Hematopoietic multipotent progenitor cell treated with erythropoietin and hydrocortisone succinate and interleukin-3 and kit ligand, for 8 days (in vitro differentiated cells): ENCODE results near the gene CTNNAL1.
"Not testable (repeated sequence)": the region's sequence is repeated elsewhere in the genome, so short reads cannot be mapped to it uniquely, and the experiment has no call there.

Experiments used
- DNase-seq: peaks from one replicate; pipeline ENCODE4 v3.0.0-alpha.2; 2015

CTNNAL1 gene

GRCh38 chr9:108924466-108924865, 88.8 kb downstream of the CTNNAL1 start:
- DNase-seq = no peak

- DNase-seq = no peak
Observed at GRCh38 chr9:108921200-108921599, 92.1 kb downstream of the CTNNAL1 start.

- DNase-seq = not testable (repeated sequence)
Observed at GRCh38 chr9:108920401-108920800, 92.9 kb downstream of the CTNNAL1 start.

GRCh38 chr9:108919517-108919916, 93.8 kb downstream of the CTNNAL1 start:
- DNase-seq = no peak

GRCh38 chr9:108913391-108913790, 99.9 kb downstream of the CTNNAL1 start:
- DNase-seq = no peak

- no peak for DNase-seq
Observed at GRCh38 chr9:108911820-108912219, 101.5 kb downstream of the CTNNAL1 start.

- DNase-seq = no peak
Observed at GRCh38 chr9:108910914-108911313, 102.4 kb downstream of the CTNNAL1 start.

GRCh38 chr9:108910402-108910801, 102.9 kb downstream of the CTNNAL1 start:
- no peak for DNase-seq

- no peak for DNase-seq
Observed at GRCh38 chr9:108905494-108905893, 107.8 kb downstream of the CTNNAL1 start.

- DNase-seq = no peak
Observed at GRCh38 chr9:108904161-108904560, 109.1 kb downstream of the CTNNAL1 start.

GRCh38 chr9:108903420-108904103, 109.7 kb downstream of the CTNNAL1 start:
- DNase-seq = no peak

- no peak for DNase-seq
Observed at GRCh38 chr9:108900176-108900575, 113.1 kb downstream of the CTNNAL1 start.

- not testable (repeated sequence) for DNase-seq
Observed at GRCh38 chr9:108899023-108899695, 114.1 kb downstream of the CTNNAL1 start.

- no peak for DNase-seq
Observed at GRCh38 chr9:108897324-108898096, 115.8 kb downstream of the CTNNAL1 start.

- no peak for DNase-seq
Observed at GRCh38 chr9:108894225-108894997, 118.9 kb downstream of the CTNNAL1 start.
